DMS79 (cell line): ENCODE data around the gene SLC24A4.

Experiments used
- DNase-seq: peaks from one replicate; lab custom pipeline; 2025; lab: John Stamatoyannopoulos, UW

Gene SLC24A4

GRCh38 chr14:92437729-92438285, 114.8 kb downstream of the SLC24A4 start:
- DNase-seq, result peak; percentile 84

DNA sequence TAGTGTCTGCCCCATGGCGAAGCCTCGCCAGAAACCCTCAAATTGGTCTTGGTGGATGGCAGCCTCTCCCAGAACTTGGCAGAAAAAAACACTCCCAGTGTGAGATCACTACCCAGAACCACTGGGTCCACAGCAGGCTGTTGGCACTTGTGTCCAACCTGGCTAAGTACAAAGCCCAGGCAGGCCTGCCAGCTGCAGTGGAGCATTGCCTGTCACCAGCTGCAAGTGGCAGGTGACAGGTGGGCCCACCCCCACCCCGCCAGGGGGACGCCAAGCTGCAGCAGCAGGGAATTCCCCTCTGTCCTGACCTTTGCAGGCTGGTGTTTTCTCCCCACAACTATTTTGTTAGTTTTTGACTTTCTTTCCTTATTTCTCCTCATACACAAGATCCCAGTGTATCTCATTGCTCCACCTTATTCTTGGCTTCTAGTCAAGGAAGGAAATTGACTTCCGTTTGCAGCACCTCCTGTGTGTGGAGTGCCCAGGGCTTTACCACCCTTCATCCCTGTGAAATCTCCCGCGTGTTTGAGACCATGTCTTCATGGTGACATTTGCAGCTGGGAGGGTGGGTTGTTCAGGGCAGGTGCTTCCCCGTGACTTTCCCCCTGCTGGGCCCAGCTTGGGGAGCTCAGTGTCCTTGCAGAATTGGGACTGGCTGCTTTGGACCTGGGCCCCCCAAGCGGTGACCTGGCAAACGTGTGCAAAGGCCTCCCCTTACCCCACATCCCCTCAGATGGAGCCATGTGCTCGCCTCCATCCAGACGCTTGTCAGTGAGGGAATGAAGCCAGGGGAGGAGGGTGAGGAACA, 116.8 kb downstream of the SLC24A4 start:
- peak; percentile 72 for DNase-seq

DNA sequence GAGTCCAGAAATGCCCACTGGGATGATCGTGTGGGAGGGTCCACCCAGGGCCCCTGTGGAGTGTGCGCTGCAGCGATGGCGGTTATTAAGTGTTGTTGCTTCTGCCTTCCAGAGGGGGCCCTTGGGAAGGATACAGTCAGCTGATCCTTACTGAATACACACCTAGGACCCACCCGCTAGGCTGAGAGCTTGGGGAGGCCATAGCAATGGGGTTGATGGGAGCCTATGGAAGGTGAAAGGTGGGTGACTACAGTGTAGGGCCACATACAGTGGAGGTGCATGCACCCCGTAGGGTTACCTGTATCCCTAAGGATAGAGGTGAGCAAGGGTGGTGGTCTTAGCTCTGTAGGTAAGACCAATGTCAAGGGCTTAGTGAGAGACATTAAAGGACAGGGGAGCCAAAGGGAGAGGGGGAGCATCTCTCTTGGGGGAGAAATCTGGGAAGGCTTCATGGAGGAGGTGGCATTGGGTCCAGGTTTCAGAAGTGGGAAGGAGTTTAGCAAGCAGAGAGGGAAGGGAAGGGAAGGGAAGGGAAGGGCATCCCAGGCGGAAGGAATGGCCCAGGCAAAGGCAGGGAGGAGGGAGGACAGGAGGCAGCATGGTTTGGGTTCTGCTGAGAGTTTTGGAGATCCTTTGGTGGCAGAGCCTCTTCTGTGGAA, 117.5 kb downstream of the SLC24A4 start:
- DNase-seq, result no peak

DNA sequence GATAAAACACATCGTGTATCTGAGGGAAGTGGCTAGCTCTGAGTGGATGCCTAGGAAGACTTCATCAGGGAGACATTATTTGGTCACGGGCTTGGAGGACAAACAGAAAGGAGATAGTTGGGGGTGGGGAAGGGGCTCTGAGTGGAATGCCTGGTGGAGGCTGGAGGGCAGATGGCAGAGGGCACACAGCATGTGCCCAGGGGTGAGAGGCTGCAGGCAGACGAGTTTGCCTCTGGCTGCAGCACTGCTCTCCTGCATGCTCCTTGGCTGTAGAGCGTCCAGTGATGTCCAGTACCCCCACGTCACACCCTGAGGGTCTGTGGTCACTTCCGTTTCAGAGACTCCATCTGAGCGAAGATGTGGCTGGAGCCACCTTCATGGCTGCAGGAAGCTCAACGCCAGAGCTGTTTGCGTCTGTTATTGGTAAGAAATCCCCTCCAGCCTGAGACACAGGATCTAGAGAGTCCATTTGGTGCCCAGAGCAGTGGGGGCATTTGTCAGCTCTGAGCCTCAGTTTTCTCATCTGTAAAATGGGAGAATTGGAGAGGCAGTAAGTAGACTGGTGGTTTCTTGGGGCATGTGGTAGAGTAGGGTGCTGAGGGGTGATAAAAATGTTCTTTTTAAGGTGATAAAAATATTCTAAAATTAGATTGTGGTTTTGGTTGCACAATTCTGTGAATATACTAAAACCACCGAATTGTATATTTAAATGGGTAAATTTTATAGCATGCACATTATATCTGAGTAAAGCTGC, 119.0 kb downstream of the SLC24A4 start:
- DNase-seq, result no peak

DNA sequence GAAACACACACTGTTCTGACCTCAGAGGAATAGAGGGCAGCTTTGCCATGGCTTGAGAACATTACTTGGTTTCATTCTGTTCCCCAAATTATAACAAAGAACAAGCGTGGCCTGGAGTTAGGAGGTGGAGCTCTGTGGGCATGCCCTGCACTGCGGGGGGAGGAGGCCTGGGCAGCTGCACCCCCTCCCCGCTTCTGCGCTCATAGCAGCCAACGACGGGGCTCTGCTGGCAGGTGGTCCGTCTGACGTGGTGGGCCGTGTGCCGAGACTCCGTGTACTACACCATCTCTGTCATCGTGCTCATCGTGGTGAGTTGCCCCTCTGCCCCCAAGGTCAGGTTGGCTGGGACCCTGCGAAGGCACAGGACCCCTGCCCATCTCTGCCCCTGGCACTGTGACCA, 120.2 kb downstream of the SLC24A4 start:
- DNase-seq, result no peak

DNA sequence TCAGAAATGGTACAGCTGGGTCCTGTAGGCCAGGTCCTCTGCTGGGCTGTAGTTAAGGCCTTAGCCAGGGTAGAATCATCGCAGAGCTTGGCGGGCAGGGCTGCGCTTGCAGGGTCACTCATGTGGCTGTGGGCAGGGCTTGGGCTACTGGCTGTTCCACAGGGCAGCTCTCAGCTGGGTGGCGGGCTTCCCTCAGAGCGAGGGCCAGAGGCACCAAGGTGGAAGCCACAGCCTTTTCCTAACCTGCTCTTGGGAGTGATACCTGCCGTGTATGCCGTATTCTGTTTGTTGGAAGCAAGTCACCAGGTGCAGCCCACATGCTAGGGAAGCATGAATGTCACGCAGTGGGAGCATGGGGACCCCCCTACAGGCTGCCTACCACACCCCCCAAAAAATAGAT, 120.8 kb downstream of the SLC24A4 start:
- no peak for DNase-seq

- DNase-seq, result no peak
Measured at GRCh38 chr14:92446771-92447170, 123.8 kb downstream of the SLC24A4 start.

- no peak for DNase-seq
Measured at GRCh38 chr14:92447416-92448197, 124.6 kb downstream of the SLC24A4 start.

GRCh38 chr14:92448786-92449185, 125.8 kb downstream of the SLC24A4 start:
- DNase-seq, result no peak

- no peak for DNase-seq
Measured at GRCh38 chr14:92449404-92450181, 126.6 kb downstream of the SLC24A4 start.

DNA sequence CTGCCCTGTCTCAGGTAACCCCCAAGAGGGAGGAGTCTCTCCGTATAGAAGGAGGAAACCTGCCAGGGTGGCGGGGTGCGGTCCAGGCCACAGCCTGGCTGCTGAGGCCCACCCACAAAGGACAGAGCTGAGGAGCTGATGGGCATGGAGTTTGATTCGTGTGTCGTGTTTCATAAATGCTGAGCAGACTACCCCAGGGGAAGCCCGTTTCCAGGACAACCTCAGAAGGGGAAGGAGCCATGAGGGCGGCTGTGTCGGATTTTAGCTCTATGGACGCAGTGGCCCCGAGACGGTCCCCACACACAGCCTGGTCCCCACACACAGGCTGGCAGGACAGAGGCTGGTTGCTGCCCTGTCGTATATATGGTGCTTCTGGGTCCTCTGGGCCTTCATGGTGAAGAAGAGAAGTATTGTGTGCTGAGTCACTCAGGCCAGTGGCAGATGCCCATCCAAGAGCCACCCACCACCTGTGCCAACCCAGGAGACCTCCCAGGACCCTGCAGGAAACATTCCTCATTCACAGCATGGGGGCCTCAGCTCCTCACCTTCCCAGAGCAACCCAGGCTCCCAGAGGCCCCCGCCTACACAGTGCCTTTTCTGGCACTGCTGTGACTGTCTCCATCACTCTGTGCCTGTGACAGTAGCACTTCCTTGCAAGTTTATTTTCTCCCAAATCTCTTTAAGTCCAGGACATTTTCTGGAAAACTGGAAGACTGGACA, 127.5 kb downstream of the SLC24A4 start:
- no peak for DNase-seq

- DNase-seq, result no peak
Measured at GRCh38 chr14:92451245-92451644, 128.3 kb downstream of the SLC24A4 start.

GRCh38 chr14:92451755-92452154, 128.8 kb downstream of the SLC24A4 start:
- no peak for DNase-seq

GRCh38 chr14:92452471-92452870, 129.5 kb downstream of the SLC24A4 start:
- DNase-seq, result no peak

- DNase-seq, result no peak
Measured at GRCh38 chr14:92453691-92454090, 130.7 kb downstream of the SLC24A4 start.

GRCh38 chr14:92455231-92455630, 132.3 kb downstream of the SLC24A4 start:
- DNase-seq, result no peak

DNA sequence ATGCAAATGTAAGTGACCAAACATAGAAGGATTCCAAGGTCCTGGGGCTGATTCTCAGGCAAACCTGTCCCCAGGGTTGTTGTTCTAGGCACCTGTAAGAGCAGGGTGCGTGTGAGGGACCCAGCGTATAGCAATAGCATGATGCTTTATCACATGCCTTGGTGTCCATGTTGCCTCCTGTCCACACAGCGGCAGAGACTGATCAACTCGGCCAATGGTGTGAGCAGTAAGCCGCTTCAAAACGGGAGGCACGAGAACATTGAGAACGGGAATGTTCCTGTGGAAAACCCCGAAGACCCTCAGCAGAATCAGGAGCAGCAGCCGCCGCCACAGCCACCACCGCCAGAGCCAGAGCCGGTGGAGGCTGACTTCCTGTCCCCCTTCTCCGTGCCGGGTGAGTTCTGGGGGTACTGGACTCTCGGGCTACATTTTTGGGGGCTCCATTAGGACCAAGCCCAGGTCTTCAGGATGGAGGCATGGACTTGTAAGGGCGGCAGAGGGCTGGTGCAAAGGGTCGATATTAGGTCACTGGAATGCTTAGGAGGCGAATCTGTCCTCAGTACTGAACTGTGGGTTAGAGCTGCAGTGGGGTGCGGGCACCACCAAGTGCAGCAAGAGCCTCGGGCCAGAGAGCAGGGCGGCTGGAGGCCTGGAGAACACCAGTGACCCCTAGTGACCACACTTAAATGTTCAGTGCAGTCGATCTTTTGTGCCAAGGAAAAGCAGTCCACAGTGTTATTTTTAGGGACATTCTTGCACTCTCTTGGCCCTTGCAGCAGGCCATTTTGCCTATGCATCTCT, 133.4 kb downstream of the SLC24A4 start:
- DNase-seq, result no peak

DNA sequence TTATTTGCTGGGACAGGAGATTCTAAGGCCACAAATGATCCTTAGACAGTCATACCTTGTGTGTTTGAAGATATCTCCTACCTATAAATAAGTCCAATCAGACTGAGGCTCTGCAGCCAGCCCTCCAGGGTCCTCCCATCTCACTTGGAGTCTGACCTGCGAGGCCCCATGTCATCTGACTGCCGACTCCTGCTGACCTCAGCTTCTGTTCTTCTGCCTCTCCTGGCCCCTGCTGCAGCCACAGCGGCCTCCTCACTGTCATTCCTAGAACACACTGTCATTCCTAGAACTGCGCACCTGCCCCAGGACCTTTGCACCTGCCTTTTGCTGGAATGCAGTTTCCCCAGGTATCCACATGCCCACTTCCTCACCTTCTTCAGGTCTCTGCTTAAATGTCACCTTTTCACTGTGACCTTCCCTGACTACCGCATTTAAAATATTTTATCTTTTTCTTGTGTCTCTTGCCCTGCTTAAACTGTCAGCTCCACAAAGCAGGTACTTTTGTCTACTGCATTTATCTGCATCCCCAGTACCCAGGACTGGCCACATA, 134.1 kb downstream of the SLC24A4 start:
- no peak for DNase-seq
